Mammary epithelial cell (primary cell): Measurements from ENCODE around the gene USP15.

Experiments used
- EZH2 ChIP-seq: IDR thresholded peaks from 2 replicates; pipeline ENCODE4 v1.6.1; 2012; ENCODE audit warnings: low read length, inconsistent platforms, borderline replicate concordance
- TF ChIP-seq, protein P1 (sequence below), 2 donors: IDR thresholded peaks in 1 of 2; conservative IDR thresholded peaks in 1 of 2; 2 replicates each; pipeline ENCODE4 v1.5.1; 2011 to 2012; ENCODE audit warnings: inconsistent platforms in 2 of 2, low read length in 2 of 2, mild to moderate bottlenecking in 2 of 2, control low read depth in 1 of 2, low read depth in 1 of 2; ENCODE audit not compliant: insufficient read depth in 1 of 2; ENCODE audit errors: extremely low read depth in 1 of 2

DNA sequence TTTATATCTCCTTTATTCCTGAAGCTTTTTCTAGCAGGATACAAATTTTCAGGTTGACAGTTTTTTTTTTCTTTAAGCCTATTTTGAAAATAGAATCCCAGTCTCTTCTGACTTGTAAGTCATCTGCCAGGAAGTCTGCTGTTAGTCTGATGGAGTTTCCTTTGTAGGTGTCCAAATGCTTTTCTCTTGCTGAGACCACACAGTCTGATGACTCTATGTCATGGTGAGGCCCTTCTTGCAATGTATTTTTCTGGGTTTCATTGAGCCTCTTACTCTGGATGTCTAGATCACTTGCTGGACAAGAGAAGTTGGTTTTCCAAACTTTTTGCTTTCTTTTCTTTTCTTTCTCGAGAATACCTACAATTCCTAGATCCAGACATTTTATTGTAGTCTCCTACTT, 30.6 kb downstream of the USP15 start:
- no peak for TF ChIP-seq EZH2
- TF ChIP-seq, protein P1, sequence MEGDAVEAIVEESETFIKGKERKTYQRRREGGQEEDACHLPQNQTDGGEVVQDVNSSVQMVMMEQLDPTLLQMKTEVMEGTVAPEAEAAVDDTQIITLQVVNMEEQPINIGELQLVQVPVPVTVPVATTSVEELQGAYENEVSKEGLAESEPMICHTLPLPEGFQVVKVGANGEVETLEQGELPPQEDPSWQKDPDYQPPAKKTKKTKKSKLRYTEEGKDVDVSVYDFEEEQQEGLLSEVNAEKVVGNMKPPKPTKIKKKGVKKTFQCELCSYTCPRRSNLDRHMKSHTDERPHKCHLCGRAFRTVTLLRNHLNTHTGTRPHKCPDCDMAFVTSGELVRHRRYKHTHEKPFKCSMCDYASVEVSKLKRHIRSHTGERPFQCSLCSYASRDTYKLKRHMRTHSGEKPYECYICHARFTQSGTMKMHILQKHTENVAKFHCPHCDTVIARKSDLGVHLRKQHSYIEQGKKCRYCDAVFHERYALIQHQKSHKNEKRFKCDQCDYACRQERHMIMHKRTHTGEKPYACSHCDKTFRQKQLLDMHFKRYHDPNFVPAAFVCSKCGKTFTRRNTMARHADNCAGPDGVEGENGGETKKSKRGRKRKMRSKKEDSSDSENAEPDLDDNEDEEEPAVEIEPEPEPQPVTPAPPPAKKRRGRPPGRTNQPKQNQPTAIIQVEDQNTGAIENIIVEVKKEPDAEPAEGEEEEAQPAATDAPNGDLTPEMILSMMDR (conservative IDR thresholded peaks at IDR 0.05 in 1 of 2, IDR thresholded peaks at IDR 0.05 in 1 of 2; ENCODE audit: extremely low read depth in 1 of 2, insufficient read depth in 1 of 2, low read depth in 1 of 2, low read length in 2 of 2), result no peak
